OCI-M2 (cell line): ENCODE results near the gene HSD17B10.
A peak's percentile ranks its signal among the peaks of the same experiment; 100 is the strongest.
"Not testable (repeated sequence)": the region's sequence is repeated elsewhere in the genome, so short reads cannot be mapped to it uniquely, and the experiment has no call there.

Experiments used
- DNase-seq: peaks from one replicate; lab custom pipeline; 2025; ENCODE audit not compliant: unreplicated experiment; lab: John Stamatoyannopoulos, UW

The HSD17B10 gene

GRCh38 chrX:53433651-53434639 is at the start of gene HSD17B10:
TSS of gene HSD17B10 (minus strand) at chrX:53434370. CDS start at chrX:53434345, 25 bp downstream.
- peak; percentile 66 for DNase-seq

DNA sequence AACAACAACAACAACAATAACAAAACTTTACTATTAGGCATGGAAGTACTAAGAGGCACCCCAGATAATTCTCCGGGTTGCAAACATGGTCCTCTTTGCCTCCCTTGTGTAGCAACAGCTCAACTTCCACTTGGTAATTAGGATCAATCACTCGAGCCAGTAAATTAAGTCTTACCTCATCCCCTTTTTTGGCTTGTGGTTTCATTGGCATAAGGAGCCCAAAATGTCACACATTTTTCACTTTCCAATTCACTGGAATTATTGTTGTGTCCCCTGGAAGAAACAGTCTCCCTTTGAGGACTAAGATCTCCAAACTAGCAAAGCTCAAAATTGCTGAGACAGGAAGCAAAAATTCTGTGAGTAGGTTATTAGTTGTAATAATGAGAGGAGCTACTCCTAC is 49.2 kb upstream of the HSD17B10 start:
- DNase-seq: no peak

- DNase-seq: no peak
Measured at GRCh38 chrX:53481816-53482465, 47.8 kb upstream of the HSD17B10 start.

DNA sequence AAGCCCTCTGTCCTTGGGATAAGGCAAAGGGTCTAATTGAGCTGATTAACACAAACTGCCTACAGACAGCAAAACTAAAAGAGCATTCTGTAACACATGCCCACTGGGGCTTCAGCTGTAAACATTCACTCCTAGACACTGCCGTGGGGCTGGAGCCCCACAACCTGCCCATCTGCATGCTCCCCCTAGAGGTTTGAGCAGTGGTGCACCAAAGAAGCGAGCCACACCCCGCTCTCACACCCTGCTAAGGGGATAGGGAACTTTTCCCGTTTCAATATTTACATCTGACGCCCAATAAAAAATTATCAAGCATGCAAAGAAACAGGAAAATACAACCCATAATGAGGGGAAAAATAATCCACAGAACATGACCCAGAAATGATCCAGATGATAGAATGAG is 46.9 kb upstream of the HSD17B10 start:
- DNase-seq: no peak

DNA sequence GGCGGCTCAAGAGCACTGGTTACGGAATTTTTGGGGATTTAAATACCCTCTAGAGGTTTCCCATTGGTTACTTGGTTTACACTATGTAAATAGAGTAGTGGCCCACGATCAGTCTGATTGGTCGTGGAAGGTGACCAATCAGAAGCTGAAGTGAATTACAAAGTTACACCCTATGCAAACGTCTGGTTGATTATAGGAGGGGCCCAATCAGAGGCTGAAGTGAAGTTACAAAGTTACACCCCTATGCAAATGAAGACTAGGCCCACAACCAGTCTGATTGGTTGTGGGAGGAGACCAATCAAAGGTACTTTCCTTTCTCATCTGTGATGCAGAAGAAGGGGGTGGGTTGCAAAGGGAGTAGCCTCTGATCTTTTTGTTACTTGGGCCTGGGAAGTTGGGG is 45.1 kb upstream of the HSD17B10 start:
- DNase-seq: no peak

DNA sequence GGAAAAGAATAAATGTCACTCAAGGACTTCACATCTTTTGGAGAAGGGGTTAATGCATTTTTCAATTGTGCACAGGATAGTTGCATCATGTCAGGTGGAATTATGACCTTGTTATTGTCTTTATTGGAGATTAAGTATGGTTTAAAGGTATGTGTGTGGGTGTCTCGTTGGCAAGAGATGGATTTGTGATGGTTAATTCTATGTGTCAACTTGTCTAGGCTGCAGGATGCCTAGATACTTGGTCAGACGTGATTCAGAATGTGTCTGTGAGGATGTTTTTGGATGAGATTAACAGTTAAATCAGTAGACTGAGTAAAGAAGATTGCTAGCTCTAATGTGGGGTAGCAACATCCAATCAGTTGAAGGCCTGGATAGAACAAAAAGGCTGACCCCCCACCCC is 42.2 kb upstream of the HSD17B10 start:
- DNase-seq: no peak

DNA sequence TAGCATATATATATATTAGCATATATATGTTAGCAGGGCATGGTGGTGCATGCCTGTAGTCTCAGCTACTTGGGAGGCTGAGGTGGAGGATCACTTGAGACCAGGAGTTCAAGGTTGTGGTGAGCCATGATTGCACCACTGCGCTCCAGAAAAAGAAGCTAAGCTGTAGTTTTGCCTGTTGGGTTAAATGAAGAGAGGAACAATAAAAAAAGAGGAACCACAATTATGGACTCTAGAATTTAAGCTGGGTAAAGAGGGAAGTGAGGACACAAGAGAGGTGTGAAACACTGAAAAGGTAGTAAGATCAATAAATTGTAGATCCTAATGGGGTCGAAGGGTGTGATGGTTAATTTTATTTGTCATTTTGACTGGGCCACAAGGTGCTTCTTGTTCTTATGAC is 40.5 kb upstream of the HSD17B10 start:
- DNase-seq: no peak

DNA sequence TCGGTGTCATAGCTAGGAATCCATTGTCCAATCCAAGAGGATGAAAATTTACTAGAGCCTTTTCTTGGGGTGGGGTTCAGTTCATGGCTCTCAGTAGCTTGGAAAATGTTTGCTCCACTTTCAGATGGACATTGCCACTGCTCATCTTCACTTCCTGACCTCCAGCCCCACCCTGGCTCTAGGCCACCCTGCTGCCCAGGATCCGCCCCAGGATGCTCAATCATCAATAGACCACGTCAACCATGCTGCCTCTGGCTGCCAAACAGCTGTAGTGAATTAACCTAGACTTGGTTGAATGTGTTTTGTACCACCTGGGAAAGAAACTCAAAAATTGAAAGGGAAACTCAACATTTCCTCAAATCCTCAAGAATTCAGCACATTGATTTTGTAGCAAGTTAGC is 37.2 kb upstream of the HSD17B10 start:
- no peak for DNase-seq

GRCh38 chrX:53468659-53469058 is 34.5 kb upstream of the HSD17B10 start:
- DNase-seq: not testable (repeated sequence)

DNA sequence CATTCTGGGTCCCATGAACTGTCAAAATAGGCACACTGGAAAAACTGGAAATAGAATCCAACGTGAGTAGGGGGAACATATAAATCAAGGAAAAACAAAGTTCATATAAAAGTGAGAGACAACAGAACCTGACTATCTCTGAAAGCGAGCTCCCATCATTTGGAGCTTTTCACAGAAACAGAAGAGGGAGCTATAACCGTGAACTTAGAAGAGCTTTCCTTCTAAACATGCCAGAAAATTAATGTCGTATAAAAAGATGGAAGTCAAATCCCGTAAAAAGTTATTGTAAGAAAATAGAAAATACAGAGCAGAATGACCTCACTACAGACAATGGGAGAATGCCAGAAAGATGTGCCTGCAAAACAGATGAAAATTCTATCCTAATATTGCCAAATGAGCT is 23.9 kb upstream of the HSD17B10 start:
- DNase-seq: no peak

DNA sequence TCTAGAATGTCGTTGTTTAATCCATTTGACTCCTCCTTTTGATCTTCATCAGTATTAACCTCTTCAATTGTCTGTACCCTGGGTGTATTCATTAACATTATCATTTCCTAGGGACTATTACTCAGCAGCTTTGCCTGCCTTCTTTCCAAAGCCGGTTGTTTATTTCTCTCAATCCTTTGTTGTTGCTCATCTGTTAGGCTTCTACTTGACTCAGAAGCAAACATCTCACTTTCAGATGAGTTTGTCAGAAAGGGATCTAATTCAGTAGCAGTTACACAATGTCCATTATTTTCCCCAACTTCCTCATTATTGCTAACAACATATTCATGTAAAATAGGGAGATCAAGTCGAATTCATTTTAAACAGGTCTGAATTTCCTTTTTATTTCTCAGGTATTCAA is 22.1 kb upstream of the HSD17B10 start:
- no peak for DNase-seq

GRCh38 chrX:53452812-53453211 is 18.6 kb upstream of the HSD17B10 start:
- DNase-seq: no peak

DNA sequence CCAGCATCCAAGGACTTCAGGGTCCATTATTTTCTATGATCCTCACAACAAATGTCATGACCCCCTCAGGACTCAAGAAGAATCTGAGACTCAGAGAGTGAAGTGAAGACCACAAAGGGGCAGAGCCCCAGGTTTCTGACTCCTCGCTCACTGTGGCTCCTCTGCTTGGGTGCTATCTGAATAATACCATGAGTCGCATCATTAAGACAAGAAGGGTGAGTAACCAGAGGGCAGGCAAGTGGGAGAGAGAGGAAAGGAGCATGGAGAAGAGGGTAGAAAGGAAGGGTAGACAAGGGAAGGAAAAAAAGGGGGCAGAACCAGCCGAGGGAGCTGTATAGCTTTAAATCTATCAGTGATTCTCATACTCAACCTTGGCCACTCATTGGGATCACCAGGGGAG is 15.5 kb upstream of the HSD17B10 start:
- DNase-seq: no peak

DNA sequence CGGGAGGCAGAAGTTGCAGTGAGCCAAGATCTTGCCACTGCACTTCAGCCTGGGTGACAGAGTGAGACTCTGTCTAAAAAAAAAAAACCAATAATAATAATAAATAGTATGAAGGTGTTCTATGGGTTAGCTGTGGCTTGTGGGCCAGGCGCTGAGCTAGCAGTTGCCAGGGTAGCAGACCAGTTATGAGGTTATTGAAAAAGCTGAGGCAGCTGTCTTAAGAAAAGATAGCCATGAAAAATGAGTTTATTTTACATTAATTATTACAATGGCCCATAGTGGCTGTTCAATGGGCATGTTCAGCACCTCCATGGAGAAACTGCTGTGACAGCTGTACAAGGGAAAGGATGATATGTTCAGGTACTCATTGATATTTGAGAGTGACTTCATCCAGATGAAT is 13.3 kb upstream of the HSD17B10 start:
- no peak for DNase-seq

- DNase-seq: no peak
Measured at GRCh38 chrX:53445977-53446376, 11.8 kb upstream of the HSD17B10 start.

DNA sequence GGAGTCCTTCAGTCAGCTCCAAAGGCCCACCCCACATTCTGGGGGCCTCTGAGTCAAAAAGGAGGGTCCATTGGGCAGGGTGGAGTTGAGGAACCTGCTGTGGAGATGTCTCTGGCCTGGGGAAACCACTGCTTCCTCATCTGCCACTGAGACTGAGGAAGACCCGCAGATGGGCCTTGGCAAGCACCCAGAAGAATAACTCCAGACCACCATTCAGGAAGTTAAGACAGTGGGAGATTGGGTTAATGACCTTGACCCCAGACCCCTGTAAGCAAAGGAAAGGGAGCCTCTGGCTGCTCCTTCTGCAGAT is 8.1 kb upstream of the HSD17B10 start:
- no peak for DNase-seq

DNA sequence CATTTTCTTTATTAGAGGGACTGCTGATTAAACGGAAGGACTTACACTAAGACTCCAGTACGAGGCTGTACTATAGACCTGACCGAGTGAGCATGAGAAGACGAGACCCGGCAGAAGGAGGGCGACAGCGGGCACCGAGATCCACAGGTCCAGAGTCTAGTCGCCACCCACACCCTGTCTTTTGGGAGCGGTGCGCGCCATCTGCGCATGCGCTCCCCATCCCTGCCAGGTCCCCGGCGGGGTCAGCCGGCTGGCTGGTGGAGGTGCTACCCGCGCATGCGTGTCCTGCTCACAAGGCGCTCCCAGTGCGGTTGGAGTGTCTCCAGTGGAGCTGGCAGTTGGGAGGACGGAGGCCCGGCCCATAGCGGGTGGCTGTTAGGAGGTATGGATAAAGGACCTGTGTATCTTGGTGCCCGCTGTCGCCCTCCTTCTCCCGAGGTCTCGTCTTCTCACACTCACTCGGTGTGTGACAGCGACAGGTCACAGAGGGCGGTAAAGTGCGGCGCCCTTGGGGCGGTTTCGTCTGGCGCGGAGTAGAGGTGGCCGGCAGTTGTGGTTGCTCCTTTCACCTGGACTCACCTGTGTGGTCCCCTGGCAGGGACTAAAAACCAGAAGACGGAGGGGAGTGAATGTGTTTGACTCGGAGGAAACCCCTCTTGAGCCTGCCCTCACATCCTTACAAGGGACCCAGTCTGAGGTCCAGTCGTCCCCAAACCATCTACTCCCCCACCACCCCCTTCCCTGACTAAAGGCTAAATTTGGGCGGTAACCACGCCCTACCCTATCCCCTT is 7.6 kb upstream of the HSD17B10 start:
- no peak for DNase-seq

GRCh38 chrX:53440621-53441517 is 6.7 kb upstream of the HSD17B10 start:
- DNase-seq: no peak

DNA sequence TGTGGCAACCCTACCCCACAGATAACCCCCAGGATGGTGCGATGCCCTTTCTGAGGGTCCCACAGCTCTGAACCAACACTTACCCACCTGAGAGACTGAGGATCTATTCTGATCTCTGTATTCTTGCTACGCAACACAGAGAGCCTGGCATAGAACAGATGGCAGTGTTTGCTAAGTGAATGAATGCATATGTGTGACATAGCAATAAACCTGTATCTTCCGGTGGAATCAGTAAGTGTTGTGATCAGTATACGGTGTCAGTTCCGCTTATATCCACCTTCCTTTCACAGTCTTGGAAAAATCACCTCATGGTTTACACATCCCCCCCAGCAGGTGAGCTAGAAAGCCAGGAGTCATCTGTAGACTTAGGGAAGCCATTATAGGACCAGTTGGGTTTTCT is 5.9 kb upstream of the HSD17B10 start:
- DNase-seq: no peak

DNA sequence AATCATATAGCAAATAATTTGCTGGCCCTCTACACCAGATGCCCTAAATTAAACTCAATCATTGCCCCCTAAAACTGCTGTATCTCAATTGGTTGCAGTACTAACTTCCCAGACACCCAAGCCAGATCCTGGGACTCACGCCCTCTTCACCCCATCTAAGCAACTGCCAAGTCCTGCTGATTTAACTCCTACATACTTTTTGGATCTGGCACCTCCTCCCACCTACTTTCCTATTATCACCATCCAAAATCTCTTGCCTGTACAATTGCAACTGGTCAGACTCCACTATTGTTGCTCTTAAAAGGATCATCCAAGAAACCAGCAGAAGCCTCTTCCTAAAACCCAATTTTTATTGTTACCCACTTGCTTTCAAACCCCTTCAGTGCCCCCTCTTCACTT is 4.7 kb upstream of the HSD17B10 start:
- DNase-seq: no peak
